ENCODE measurements around the gene CDC42BPB. TPM values are rescaled to one million over a fixed set of nuclear protein-coding genes. Genes with fewer than 3 reads are reported as not detected.

The CDC42BPB gene
- polyA plus RNA-seq, 1 of the 3 experiments (the other 2 are of a cell fraction), result 61.6 TPM

DNA sequence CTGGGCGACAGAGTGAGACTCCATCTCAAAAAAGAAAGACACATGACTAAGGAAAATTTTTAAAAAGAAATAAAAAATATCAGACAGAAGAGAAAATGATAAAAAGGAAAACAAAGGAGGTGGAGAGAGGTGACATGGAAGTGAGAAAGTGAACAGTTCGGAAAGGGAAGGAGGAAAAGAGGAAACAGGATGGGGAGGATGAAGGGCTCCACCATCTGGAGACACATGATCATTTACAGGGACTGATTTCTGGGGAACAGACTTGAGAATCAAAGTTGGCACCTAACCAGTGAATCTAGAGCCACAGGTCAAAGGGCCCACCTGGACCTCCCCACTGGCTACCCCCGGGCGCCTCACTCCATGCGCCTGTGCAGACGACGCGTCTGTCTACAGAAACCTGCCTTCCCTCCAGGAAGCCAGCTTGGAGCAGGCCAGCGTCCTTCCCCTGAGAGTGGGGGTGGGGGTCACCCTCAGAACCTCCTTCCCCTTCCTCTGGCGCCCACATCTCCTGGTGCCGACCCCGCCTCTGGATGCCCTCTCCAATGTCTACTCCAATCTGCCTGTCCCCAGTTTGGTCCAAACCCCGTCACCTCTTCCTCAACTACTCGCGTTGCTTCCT, 74.4 kb downstream of the CDC42BPB start:
- Histone ChIP-seq H3K4me2 (no peak overlapping the region), H3K9me2 (no peaks in the 10 kb centered on the region), H3K9me3 (0 out of 2 replicates have a peak, but pooled peaks cover 2% of the 10 kb centered on the region), H3K4me3 (ENCODE audit: low read depth in 2 of 2, low read length in 1 of 2) (no peak overlapping the region), H3K27ac (ENCODE audit: low read depth in 2 of 2, low read length in 1 of 2) (no peak overlapping the region), H3K4me1 (ENCODE audit: control insufficient read depth in 1 of 2, insufficient read depth in 2 of 2, low read depth in 1 of 2, low read length in 1 of 2) (no peaks in the 10 kb centered on the region; a peak in 1 of 4 replicates), H3K27me3 (ENCODE audit: insufficient read depth) (no peaks in the 10 kb centered on the region), H3K9ac (no peak overlapping the region), H2AFZ (ENCODE audit: low read depth) (no peak overlapping the region), H3K36me3 (replicated peaks in 1 of 2; ENCODE audit: control insufficient read depth in 1 of 2, insufficient read depth in 2 of 2, low read length in 1 of 2) (peaks cover 44 to 56% of the 10 kb centered on the region in 2 experiments), H3K79me2 (ENCODE audit: insufficient read depth) (peaks cover 19% of the 10 kb centered on the region; the same call in 1 of the 2 replicates), H4K20me1 (ENCODE audit: insufficient read depth) (peaks cover 4% of the 10 kb centered on the region; the same call in 1 of the 2 replicates), H3F3A (replicated peaks; ENCODE audit: insufficient read depth) (no peaks in the 10 kb centered on the region)
- ChIA-PET CTCF (no interaction called here), POLR2A (no interaction called here)
- DNase-seq, result no peak
- TF ChIP-seq SMC3 (IDR thresholded peaks at IDR 0.05; ENCODE audit: low read depth, low read length), result 0 out of 2 replicates have a peak, but pooled peaks have one; percentile 9
- TF ChIP-seq RAD21 (IDR thresholded peaks at IDR 0.05; ENCODE audit: low read length), result peak; percentile 33
- TF ChIP-seq SIN3A (IDR thresholded peaks at IDR 0.05; ENCODE audit: borderline replicate concordance, low read depth, low read length), result no peak
- TF ChIP-seq, protein P1, sequence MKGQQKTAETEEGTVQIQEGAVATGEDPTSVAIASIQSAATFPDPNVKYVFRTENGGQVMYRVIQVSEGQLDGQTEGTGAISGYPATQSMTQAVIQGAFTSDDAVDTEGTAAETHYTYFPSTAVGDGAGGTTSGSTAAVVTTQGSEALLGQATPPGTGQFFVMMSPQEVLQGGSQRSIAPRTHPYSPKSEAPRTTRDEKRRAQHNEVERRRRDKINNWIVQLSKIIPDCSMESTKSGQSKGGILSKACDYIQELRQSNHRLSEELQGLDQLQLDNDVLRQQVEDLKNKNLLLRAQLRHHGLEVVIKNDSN (IDR thresholded peaks at IDR 0.05; ENCODE audit: borderline replicate concordance, low read depth), result no peak
- WGBS (ENCODE audit: low lambda C conversion rate), result 85% methylated on average over 15 of the region's 15 CpGs

DNA sequence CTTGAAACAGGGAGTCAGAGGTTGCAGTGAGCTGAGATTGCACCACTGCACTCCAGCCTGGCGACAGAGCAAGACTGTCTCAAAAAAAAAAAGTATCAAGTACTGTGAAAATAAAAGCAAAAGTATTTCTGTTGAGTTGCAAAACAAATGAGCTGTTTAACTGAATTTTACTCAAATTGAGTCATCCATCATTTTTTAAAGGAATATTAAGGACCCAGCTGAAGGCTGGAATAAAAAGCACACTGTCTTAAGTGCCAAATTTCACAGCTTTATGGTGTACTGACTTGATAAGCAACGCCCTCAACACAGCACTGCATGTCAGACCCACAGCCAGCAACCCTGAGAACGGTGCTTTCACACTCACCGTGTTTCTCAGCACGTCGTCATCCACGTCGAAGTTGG, 76.9 kb downstream of the CDC42BPB start:
- H3K9me3 ChIP-seq, result no peaks in the 10 kb centered on the region
- no peak overlapping the region for H3K27ac ChIP-seq (ENCODE audit: low read depth in 2 of 2, low read length in 1 of 2)
- no peak overlapping the region for H3K9ac ChIP-seq
- H3K36me3 ChIP-seq (replicated peaks in 1 of 2; ENCODE audit: control insufficient read depth in 1 of 2, insufficient read depth in 2 of 2, low read length in 1 of 2), result peaks cover 51 to 58% of the 10 kb centered on the region in 2 experiments
- no peak overlapping the region for H3K4me3 ChIP-seq (ENCODE audit: low read depth in 2 of 2, low read length in 1 of 2)
- H2AFZ ChIP-seq (ENCODE audit: low read depth), result no peak overlapping the region
- H3F3A ChIP-seq (replicated peaks; ENCODE audit: insufficient read depth), result no peaks in the 10 kb centered on the region
- H3K79me2 ChIP-seq (ENCODE audit: insufficient read depth), result peaks cover 4% of the 10 kb centered on the region; the same call in 1 of the 2 replicates
- DNase-seq, result no peak
- no peaks in the 10 kb centered on the region for H4K20me1 ChIP-seq (ENCODE audit: insufficient read depth)
- WGBS (ENCODE audit: low lambda C conversion rate), result 93% methylated on average over 7 of the region's 8 CpGs
- no peaks in the 10 kb centered on the region for H3K9me2 ChIP-seq
- TF ChIP-seq FOSL2 (IDR thresholded peaks at IDR 0.05; ENCODE audit: borderline replicate concordance, low read depth) (no peak), MEF2A (IDR thresholded peaks at IDR 0.05; ENCODE audit: borderline replicate concordance, low read depth) (no peak), GATA2 (CRISPR knock-in tag; IDR thresholded peaks at IDR 0.05) (no peak)
- TF ChIP-seq, protein P1 (IDR thresholded peaks at IDR 0.05; ENCODE audit: borderline replicate concordance, low read depth), result no peak
- ChIA-PET POLR2A (no interaction called here), CTCF (no interaction called here)
- no peaks in the 10 kb centered on the region for H3K4me1 ChIP-seq (ENCODE audit: control insufficient read depth in 1 of 2, insufficient read depth in 2 of 2, low read depth in 1 of 2, low read length in 1 of 2)
- H3K4me2 ChIP-seq, result no peak overlapping the region
- no peaks in the 10 kb centered on the region for H3K27me3 ChIP-seq (ENCODE audit: insufficient read depth)

DNA sequence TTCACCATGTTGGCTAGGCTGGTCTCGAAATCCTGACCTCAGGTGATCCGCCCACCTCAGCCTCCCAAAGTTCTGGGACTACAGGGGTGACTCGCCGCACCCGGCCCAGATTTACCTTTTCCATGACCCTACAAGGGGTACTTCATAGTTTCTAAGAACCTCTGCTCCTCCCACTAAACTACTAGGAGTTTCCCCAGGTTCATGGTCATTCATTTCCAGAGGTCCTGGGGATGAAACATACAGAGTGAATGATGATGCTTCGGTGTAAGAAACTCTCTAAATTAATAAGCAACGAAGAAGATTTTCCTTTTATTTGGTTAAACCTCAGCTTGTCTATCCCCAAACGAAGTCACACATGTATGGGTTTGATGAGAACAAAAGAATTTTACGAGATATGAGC, 77.9 kb downstream of the CDC42BPB start:
- peaks cover 1% of the 10 kb centered on the region; the same call in 1 of the 2 replicates for H3K79me2 ChIP-seq (ENCODE audit: insufficient read depth)
- TF ChIP-seq FOXM1 (IDR thresholded peaks at IDR 0.05; ENCODE audit: low read depth), result no peak
- TF ChIP-seq NFIC (IDR thresholded peaks at IDR 0.05; ENCODE audit: borderline replicate concordance), result no peak
- no peak for TF ChIP-seq MEF2A (IDR thresholded peaks at IDR 0.05; ENCODE audit: borderline replicate concordance, low read depth)
- no peaks in the 10 kb centered on the region for H3K9me3 ChIP-seq
- H3K9ac ChIP-seq, result no peak overlapping the region
- no peaks in the 10 kb centered on the region for H3F3A ChIP-seq (replicated peaks; ENCODE audit: insufficient read depth)
- POLR2A ChIA-PET, result no interaction called here
- peaks cover 51 to 55% of the 10 kb centered on the region in 2 experiments for H3K36me3 ChIP-seq (replicated peaks in 1 of 2; ENCODE audit: control insufficient read depth in 1 of 2, insufficient read depth in 2 of 2, low read length in 1 of 2)
- H3K4me3 ChIP-seq (ENCODE audit: low read depth in 2 of 2, low read length in 1 of 2), result no peak overlapping the region
- H3K27ac ChIP-seq (ENCODE audit: low read depth in 2 of 2, low read length in 1 of 2), result no peak overlapping the region
- DNase-seq, result no peak
- no peak overlapping the region for H3K4me2 ChIP-seq
- WGBS (ENCODE audit: low lambda C conversion rate), result 98% methylated on average over 9 of the region's 9 CpGs
- H2AFZ ChIP-seq (ENCODE audit: low read depth), result no peak overlapping the region
- H4K20me1 ChIP-seq (ENCODE audit: insufficient read depth), result no peaks in the 10 kb centered on the region
- CTCF ChIA-PET, result no interaction called here
- H3K4me1 ChIP-seq (ENCODE audit: control insufficient read depth in 1 of 2, insufficient read depth in 2 of 2, low read depth in 1 of 2, low read length in 1 of 2), result no peaks in the 10 kb centered on the region
- no peaks in the 10 kb centered on the region for H3K9me2 ChIP-seq
- no peaks in the 10 kb centered on the region for H3K27me3 ChIP-seq (ENCODE audit: insufficient read depth)
